Lower leg skin (tissue), 4 donors: Measurements from ENCODE around the gene NR4A2. TPM values are rescaled to one million over a fixed set of nuclear protein-coding genes. Genes with fewer than 3 reads are reported as not detected.

Experiments used
- DNase-seq, 2 donors: peaks; one replicate each; pipeline ENCODE4 v3.0.0-alpha.2; 2019; ENCODE audit warnings: low spot score in 2 of 2
- H3K4me3 ChIP-seq: fragments of 200-600 bp; sonication (generic); 2 replicates; pipeline ENCODE4 v1.5.1; 2017; ENCODE audit warnings: mild to moderate bottlenecking, low read depth; ENCODE audit not compliant: poor library complexity, severe bottlenecking
- POLR2A ChIP-seq, 2 donors: fragments of 450-650 bp; IDR thresholded peaks; one replicate each; pipeline ENCODE4 v1.6.1; 2016 to 2017; ENCODE audit warnings: antibody characterized with exemption in 2 of 2, mild to moderate bottlenecking in 1 of 2, moderate library complexity in 1 of 2
- WGBS, 2 donors: methylation state at CpG; one replicate each; pipeline ENCODE4 v1.1.5; 2018; 5-methylcytosine and 5-hydroxymethylcytosine counted together
- intact Hi-C: fragments of 100-400 bp; cut with DNase I; formaldehyde crosslinking; loops from one replicate; pipeline ENCODE4 v1.15.0; 2023; ENCODE audit warnings: low total_unique reads
- total RNA-seq, 4 donors: library from RNA; depleted of rRNA; stranded (reverse); fragments of >200 nt; gene quantifications; one replicate each; pipeline ENCODE4 v1.1.0, GENCODE V29; 2016
- TF ChIP-seq, protein P1 (sequence below), 3 donors: fragments of 450-650 bp; IDR thresholded peaks; one replicate each; pipeline ENCODE4 v1.5.1; 2016; ENCODE audit warnings: antibody characterized with exemption in 3 of 3, mild to moderate bottlenecking in 3 of 3, moderate library complexity in 2 of 3

Gene NR4A2
- total RNA-seq, 4 donors from 2014 or later = 1.8 to 11.6 (median 5.2) TPM

GRCh38 chr2:156349161-156349560 lies 16.6 kb upstream of the NR4A2 start:
- intact Hi-C loops = no loop called here
- TF ChIP-seq, protein P1, sequence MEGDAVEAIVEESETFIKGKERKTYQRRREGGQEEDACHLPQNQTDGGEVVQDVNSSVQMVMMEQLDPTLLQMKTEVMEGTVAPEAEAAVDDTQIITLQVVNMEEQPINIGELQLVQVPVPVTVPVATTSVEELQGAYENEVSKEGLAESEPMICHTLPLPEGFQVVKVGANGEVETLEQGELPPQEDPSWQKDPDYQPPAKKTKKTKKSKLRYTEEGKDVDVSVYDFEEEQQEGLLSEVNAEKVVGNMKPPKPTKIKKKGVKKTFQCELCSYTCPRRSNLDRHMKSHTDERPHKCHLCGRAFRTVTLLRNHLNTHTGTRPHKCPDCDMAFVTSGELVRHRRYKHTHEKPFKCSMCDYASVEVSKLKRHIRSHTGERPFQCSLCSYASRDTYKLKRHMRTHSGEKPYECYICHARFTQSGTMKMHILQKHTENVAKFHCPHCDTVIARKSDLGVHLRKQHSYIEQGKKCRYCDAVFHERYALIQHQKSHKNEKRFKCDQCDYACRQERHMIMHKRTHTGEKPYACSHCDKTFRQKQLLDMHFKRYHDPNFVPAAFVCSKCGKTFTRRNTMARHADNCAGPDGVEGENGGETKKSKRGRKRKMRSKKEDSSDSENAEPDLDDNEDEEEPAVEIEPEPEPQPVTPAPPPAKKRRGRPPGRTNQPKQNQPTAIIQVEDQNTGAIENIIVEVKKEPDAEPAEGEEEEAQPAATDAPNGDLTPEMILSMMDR (IDR thresholded peaks at IDR 0.05) = no peak
- no peak for TF ChIP-seq POLR2A (IDR thresholded peaks at IDR 0.05)
- no peak overlapping the region for H3K4me3 ChIP-seq
- no peak for DNase-seq

GRCh38 chr2:156347431-156347830 lies 14.9 kb upstream of the NR4A2 start:
- no peak overlapping the region for H3K4me3 ChIP-seq
- no peak for TF ChIP-seq POLR2A (IDR thresholded peaks at IDR 0.05)
- TF ChIP-seq, protein P1 (IDR thresholded peaks at IDR 0.05) = no peak
- intact Hi-C loops = no loop called here
- DNase-seq = no peak
- WGBS, 2 donors = 75 to 87% methylated on average over 3 of the region's 3 CpGs

DNA sequence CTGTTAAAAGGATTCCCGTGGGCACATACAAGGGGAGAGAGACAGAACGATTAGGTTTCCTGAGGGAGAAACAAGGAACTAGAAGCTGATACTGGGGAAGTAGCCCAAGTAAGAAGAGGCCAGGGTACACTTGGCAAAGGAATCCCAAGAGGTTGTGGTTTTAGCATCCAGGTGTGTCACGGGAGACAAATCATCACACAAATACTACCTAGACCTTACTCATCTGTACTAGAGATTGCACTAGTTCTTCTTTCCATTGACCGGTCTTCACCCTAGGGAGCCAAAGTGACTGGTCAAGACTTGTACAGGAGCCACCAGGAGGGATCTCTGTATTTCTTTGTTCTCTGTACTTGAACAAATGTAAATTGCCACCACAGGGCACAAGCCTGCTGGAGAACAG lies 14.2 kb upstream of the NR4A2 start:
- WGBS, 2 donors = 56 to 64% methylated on average over 4 of the region's 4 CpGs
- intact Hi-C loops = no loop called here
- DNase-seq = no peak
- no peak overlapping the region for H3K4me3 ChIP-seq
- TF ChIP-seq POLR2A (IDR thresholded peaks at IDR 0.05) = no peak
- TF ChIP-seq, protein P1 (IDR thresholded peaks at IDR 0.05) = no peak

GRCh38 chr2:156345582-156345981 lies 13.1 kb upstream of the NR4A2 start:
- intact Hi-C loops = no loop called here

DNA sequence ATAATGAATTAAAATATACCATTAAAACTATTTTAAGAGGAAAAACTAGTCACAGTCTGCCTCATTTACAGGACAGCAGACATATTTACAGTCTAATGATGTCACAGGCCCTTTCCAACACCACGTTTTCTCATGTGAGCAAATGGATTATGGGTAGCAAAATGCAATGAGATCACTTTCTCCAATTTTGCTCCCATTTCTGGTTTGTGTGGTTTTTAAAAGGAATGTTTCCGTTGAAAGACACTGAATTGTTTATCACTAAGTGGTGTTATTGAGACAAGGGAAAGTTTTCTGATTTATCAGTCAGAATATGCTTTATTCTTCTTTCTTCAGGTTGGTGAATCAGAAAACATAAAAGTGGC lies 11.4 kb upstream of the NR4A2 start:
- TF ChIP-seq, protein P1 (IDR thresholded peaks at IDR 0.05) = no peak
- TF ChIP-seq POLR2A (IDR thresholded peaks at IDR 0.05) = no peak
- H3K4me3 ChIP-seq = no peak overlapping the region
- intact Hi-C loops = no loop called here
- no peak for DNase-seq
- WGBS, 2 donors = 34 to 36% methylated on average over 2 of the region's 2 CpGs

More at GRCh38 chr2:156345582-156345981, 13.1 kb upstream of the NR4A2 start:
- no peak for DNase-seq
- TF ChIP-seq, protein P1 (IDR thresholded peaks at IDR 0.05) = no peak
- TF ChIP-seq POLR2A (IDR thresholded peaks at IDR 0.05) = no peak
- 77 to 79% methylated on average over 3 of the region's 3 CpGs for WGBS, 2 donors
- no peak overlapping the region for H3K4me3 ChIP-seq
